ENCODE data around the gene SRP9.

Gene SRP9

DNA sequence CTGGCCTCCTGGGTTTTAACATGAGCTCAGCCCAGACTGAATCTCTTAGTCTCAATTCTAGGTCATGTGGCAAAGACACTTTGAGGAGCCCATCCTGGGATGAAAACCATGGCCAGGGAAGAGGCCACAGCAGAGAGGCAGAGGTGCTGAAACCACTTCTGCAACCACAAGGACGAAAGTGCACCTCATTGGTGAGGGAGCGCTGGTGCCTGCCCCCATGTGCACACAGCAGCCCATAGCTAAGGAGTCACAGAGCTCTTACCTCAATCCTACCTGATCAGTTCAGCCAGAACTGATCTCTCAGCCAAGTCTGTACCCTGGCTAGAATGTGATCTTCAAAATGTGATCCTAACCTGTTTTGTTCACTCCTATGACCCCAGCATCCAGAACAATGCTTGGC lies 32.9 kb upstream of the SRP9 start:
- TF ChIP-seq, protein P1, sequence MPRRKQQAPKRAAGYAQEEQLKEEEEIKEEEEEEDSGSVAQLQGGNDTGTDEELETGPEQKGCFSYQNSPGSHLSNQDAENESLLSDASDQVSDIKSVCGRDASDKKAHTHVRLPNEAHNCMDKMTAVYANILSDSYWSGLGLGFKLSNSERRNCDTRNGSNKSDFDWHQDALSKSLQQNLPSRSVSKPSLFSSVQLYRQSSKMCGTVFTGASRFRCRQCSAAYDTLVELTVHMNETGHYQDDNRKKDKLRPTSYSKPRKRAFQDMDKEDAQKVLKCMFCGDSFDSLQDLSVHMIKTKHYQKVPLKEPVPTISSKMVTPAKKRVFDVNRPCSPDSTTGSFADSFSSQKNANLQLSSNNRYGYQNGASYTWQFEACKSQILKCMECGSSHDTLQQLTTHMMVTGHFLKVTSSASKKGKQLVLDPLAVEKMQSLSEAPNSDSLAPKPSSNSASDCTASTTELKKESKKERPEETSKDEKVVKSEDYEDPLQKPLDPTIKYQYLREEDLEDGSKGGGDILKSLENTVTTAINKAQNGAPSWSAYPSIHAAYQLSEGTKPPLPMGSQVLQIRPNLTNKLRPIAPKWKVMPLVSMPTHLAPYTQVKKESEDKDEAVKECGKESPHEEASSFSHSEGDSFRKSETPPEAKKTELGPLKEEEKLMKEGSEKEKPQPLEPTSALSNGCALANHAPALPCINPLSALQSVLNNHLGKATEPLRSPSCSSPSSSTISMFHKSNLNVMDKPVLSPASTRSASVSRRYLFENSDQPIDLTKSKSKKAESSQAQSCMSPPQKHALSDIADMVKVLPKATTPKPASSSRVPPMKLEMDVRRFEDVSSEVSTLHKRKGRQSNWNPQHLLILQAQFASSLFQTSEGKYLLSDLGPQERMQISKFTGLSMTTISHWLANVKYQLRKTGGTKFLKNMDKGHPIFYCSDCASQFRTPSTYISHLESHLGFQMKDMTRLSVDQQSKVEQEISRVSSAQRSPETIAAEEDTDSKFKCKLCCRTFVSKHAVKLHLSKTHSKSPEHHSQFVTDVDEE (CRISPR knock-in tag; IDR thresholded peaks at IDR 0.05): no peak
- TF ChIP-seq RARB (CRISPR knock-in tag; IDR thresholded peaks at IDR 0.05): no peak
- no peak for TF ChIP-seq OSR1 (CRISPR knock-in tag; IDR thresholded peaks at IDR 0.05)
- no peak for TF ChIP-seq BACH2 (CRISPR knock-in tag; IDR thresholded peaks at IDR 0.05; ENCODE audit: borderline replicate concordance)
- TF ChIP-seq, protein P2, sequence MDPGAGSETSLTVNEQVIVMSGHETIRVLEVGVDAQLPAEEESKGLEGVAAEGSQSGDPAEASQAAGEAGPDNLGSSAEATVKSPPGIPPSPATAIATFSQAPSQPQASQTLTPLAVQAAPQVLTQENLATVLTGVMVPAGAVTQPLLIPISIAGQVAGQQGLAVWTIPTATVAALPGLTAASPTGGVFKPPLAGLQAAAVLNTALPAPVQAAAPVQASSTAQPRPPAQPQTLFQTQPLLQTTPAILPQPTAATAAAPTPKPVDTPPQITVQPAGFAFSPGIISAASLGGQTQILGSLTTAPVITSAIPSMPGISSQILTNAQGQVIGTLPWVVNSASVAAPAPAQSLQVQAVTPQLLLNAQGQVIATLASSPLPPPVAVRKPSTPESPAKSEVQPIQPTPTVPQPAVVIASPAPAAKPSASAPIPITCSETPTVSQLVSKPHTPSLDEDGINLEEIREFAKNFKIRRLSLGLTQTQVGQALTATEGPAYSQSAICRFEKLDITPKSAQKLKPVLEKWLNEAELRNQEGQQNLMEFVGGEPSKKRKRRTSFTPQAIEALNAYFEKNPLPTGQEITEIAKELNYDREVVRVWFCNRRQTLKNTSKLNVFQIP (CRISPR knock-in tag; IDR thresholded peaks at IDR 0.05; ENCODE audit: borderline replicate concordance, low read depth): no peak
- no peak for TF ChIP-seq ZFP30 (CRISPR knock-in tag; IDR thresholded peaks at IDR 0.05)
- no peak for TF ChIP-seq ZFP3 (CRISPR knock-in tag; IDR thresholded peaks at IDR 0.05)
- TF ChIP-seq PPARA (CRISPR knock-in tag; IDR thresholded peaks at IDR 0.05; ENCODE audit: borderline replicate concordance): no peak
- TF ChIP-seq, protein P3, sequence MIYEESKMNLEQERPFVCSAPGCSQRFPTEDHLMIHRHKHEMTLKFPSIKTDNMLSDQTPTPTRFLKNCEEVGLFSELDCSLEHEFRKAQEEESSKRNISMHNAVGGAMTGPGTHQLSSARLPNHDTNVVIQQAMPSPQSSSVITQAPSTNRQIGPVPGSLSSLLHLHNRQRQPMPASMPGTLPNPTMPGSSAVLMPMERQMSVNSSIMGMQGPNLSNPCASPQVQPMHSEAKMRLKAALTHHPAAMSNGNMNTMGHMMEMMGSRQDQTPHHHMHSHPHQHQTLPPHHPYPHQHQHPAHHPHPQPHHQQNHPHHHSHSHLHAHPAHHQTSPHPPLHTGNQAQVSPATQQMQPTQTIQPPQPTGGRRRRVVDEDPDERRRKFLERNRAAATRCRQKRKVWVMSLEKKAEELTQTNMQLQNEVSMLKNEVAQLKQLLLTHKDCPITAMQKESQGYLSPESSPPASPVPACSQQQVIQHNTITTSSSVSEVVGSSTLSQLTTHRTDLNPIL (CRISPR knock-in tag; IDR thresholded peaks at IDR 0.05; ENCODE audit: low read depth): no peak
- no peak for TF ChIP-seq TOX (CRISPR knock-in tag; IDR thresholded peaks at IDR 0.05; ENCODE audit: borderline replicate concordance)
- no peak for TF ChIP-seq ISL1 (CRISPR knock-in tag; IDR thresholded peaks at IDR 0.05)
- TF ChIP-seq CSDC2 (CRISPR knock-in tag; IDR thresholded peaks at IDR 0.05): no peak
- no peak for TF ChIP-seq TCF4 (CRISPR knock-in tag; IDR thresholded peaks at IDR 0.05; ENCODE audit: borderline replicate concordance)
- no peak for TF ChIP-seq ZNF70 (CRISPR knock-in tag; IDR thresholded peaks at IDR 0.05)
- no peak for TF ChIP-seq ZC3H10 (CRISPR knock-in tag; IDR thresholded peaks at IDR 0.05)
- ATAC-seq: no peak

DNA sequence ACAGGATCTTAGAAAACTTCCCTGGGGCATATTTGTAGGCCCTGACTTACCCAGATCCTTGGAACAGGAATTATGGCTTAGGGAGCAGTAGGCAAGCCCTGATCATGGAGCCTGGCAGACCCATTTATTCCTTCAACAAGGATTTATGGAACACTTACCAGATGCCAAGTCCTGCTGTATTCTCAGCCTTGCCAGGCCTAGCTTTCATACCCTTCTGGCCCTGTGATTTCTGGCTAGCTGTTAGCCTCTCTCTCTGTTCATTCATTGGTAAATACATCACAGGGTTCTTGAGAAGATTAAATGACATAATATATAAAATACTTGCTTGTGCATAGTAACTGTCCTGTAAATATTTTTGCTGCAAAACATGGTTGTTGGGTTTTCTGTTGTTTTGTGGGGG lies 32.4 kb upstream of the SRP9 start:
- ATAC-seq: peak; percentile 65
- TF ChIP-seq ISL1 (CRISPR knock-in tag; IDR thresholded peaks at IDR 0.05): no peak
- TF ChIP-seq, protein P4, sequence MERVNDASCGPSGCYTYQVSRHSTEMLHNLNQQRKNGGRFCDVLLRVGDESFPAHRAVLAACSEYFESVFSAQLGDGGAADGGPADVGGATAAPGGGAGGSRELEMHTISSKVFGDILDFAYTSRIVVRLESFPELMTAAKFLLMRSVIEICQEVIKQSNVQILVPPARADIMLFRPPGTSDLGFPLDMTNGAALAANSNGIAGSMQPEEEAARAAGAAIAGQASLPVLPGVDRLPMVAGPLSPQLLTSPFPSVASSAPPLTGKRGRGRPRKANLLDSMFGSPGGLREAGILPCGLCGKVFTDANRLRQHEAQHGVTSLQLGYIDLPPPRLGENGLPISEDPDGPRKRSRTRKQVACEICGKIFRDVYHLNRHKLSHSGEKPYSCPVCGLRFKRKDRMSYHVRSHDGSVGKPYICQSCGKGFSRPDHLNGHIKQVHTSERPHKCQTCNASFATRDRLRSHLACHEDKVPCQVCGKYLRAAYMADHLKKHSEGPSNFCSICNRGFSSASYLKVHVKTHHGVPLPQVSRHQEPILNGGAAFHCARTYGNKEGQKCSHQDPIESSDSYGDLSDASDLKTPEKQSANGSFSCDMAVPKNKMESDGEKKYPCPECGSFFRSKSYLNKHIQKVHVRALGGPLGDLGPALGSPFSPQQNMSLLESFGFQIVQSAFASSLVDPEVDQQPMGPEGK (CRISPR knock-in tag; IDR thresholded peaks at IDR 0.05; ENCODE audit: borderline replicate concordance): no peak
- TF ChIP-seq ZNF8 (CRISPR knock-in tag; IDR thresholded peaks at IDR 0.05): no peak
- TF ChIP-seq PPARA (CRISPR knock-in tag; IDR thresholded peaks at IDR 0.05; ENCODE audit: borderline replicate concordance): no peak
- TF ChIP-seq SNAI2 (CRISPR knock-in tag; IDR thresholded peaks at IDR 0.05): no peak
- no peak for TF ChIP-seq ZNF70 (CRISPR knock-in tag; IDR thresholded peaks at IDR 0.05)
- TF ChIP-seq ZFP30 (CRISPR knock-in tag; IDR thresholded peaks at IDR 0.05): no peak
- no peak for TF ChIP-seq ARNTL (CRISPR knock-in tag; IDR thresholded peaks at IDR 0.05; ENCODE audit: borderline replicate concordance, low read depth)
- TF ChIP-seq ESRRG (CRISPR knock-in tag; IDR thresholded peaks at IDR 0.05): no peak
- TF ChIP-seq ZNF565 (CRISPR knock-in tag; conservative IDR thresholded peaks at IDR 0.05; ENCODE audit: low read depth): no peak
- TF ChIP-seq RARB (CRISPR knock-in tag; IDR thresholded peaks at IDR 0.05): no peak
- no peak for TF ChIP-seq ZFP3 (CRISPR knock-in tag; IDR thresholded peaks at IDR 0.05)
- no peak for TF ChIP-seq ZC3H10 (CRISPR knock-in tag; IDR thresholded peaks at IDR 0.05)

DNA sequence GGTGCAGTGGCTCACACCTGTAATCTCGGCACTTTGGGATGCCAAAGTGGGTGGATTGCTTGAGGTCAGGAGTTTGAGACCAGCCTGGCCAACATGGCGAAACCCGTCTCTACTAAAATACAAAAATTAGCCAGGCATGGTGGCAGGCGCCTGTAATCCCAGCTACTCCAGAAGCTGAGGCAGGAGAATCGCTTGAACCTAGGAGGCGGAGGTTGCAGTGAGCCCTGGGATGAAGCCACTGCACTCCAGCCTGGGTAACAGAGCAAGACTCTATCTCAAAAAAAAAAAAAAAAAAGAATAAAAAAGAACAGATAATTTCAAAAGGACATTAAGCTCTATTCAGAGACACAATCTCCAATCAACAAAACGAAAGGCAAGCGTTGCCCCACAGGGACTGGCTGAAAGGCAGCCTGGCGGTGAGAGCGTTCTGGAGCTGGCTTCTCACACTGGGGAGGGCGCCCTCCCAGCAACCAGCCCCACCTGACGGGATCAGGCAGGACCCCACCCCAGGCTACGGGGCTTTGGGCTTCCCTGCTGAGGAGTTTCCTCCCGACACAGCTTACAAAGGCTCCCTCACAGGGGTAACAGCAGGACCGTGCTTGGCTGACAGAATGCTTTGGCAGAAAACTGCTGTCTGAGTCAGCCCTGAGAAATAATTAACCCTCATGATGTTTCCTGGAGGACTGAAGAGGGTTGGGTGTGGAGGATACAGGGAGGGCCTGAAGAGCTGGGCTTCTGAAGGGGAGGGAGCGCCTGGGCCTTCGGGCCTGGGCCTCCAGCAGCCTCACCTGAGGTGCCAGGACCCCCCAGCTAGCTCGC lies 31.1 kb upstream of the SRP9 start:
- peak; percentile 97 for ATAC-seq
- TF ChIP-seq PPARA (CRISPR knock-in tag; IDR thresholded peaks at IDR 0.05; ENCODE audit: borderline replicate concordance) (no peak), BACH2 (CRISPR knock-in tag; IDR thresholded peaks at IDR 0.05; ENCODE audit: borderline replicate concordance) (no peak), GLIS3 (CRISPR knock-in tag; IDR thresholded peaks at IDR 0.05) (no peak), ZNF70 (CRISPR knock-in tag; IDR thresholded peaks at IDR 0.05) (no peak), ISL1 (CRISPR knock-in tag; IDR thresholded peaks at IDR 0.05) (no peak)
